GM23338 (cell line): ENCODE results near the gene RSRC1. TPM values are rescaled to one million over a fixed set of nuclear protein-coding genes. Genes with fewer than 3 reads are reported as not detected.

Experiments used
- ATAC-seq: fragments of 200-7000 bp; cut with Tn5 transposase; 3 replicates; pipeline ENCODE4 v1.9.1; 2020
- DNase-seq: peaks from one replicate; pipeline ENCODE4 v3.0.0-alpha.2; 2015; ENCODE audit warnings: low spot score
- H2AFZ ChIP-seq: fragments of 200-600 bp; sonication (generic); 2 replicates; pipeline ENCODE4 v1.8.0; 2016; ENCODE audit warnings: antibody characterized with exemption, mild to moderate bottlenecking, moderate library complexity
- H3F3A ChIP-seq: fragments of 200-600 bp; sonication (generic); replicated peaks from 2 replicates; pipeline ENCODE4 v1.8.0; 2017; ENCODE audit warnings: antibody characterized with exemption, mixed run types, low read depth
- H3K27ac ChIP-seq: fragments of 200-600 bp; sonication (generic); 2 replicates; pipeline ENCODE4 v1.6.1; 2016; ENCODE audit warnings: low read depth
- H3K27me3 ChIP-seq: fragments of 200-600 bp; sonication (generic); 2 replicates; pipeline ENCODE4 v1.8.0; 2016; ENCODE audit warnings: mild to moderate bottlenecking, mixed run types, moderate library complexity; ENCODE audit not compliant: insufficient read depth
- H3K36me3 ChIP-seq: fragments of 200-600 bp; sonication (generic); 2 replicates; pipeline ENCODE4 v1.8.0; 2016; ENCODE audit warnings: mild to moderate bottlenecking; ENCODE audit not compliant: insufficient read depth
- H3K4me1 ChIP-seq: fragments of 200-600 bp; sonication (generic); 2 replicates; pipeline ENCODE4 v1.8.0; 2016; ENCODE audit warnings: mild to moderate bottlenecking, moderate library complexity; ENCODE audit not compliant: insufficient read depth
- H3K4me2 ChIP-seq: fragments of 200-600 bp; sonication (generic); 2 replicates; pipeline ENCODE4 v1.7.1; 2017; ENCODE audit warnings: mixed run types
- H3K4me3 ChIP-seq: fragments of 200-600 bp; sonication (generic); 2 replicates; pipeline ENCODE4 v1.6.1; 2016; ENCODE audit warnings: mixed run types
- H3K79me2 ChIP-seq: fragments of 200-600 bp; sonication (generic); replicated peaks from 2 replicates; pipeline ENCODE4 v1.8.0; 2017; ENCODE audit warnings: mild to moderate bottlenecking; ENCODE audit not compliant: insufficient read depth
- H3K9me2 ChIP-seq: fragments of 200-600 bp; sonication (generic); 2 replicates; pipeline ENCODE4 v1.8.0; 2017; ENCODE audit not compliant: insufficient read depth
- H4K20me1 ChIP-seq: fragments of 200-600 bp; sonication (generic); replicated peaks from 2 replicates; pipeline ENCODE4 v1.8.0; 2017; ENCODE audit warnings: mild to moderate bottlenecking; ENCODE audit not compliant: insufficient read depth
- H3K27ac Mint-ChIP-seq: 2 replicates; pipeline ENCODE4 v1.8.0; 2020; ENCODE audit warnings: inconsistent platforms, mild to moderate bottlenecking, moderate library complexity, mixed read lengths
- H3K27me3 Mint-ChIP-seq: 3 replicates; pipeline ENCODE4 v1.8.0; 2022; ENCODE audit warnings: low read depth, mild to moderate bottlenecking, moderate library complexity, mixed read lengths, inconsistent platforms; ENCODE audit not compliant: insufficient read depth, poor library complexity
- H3K36me3 Mint-ChIP-seq: 3 replicates; pipeline ENCODE4 v1.8.0; 2021; ENCODE audit warnings: low read depth, mild to moderate bottlenecking, inconsistent platforms, moderate library complexity, mixed read lengths
- H3K4me1 Mint-ChIP-seq: 3 replicates; pipeline ENCODE4 v1.8.0; 2020; ENCODE audit warnings: mild to moderate bottlenecking, inconsistent platforms, mixed read lengths
- H3K4me3 Mint-ChIP-seq: 3 replicates; pipeline ENCODE4 v1.8.0; 2021; ENCODE audit warnings: moderate library complexity, mild to moderate bottlenecking, inconsistent platforms, mixed read lengths
- H3K9me3 Mint-ChIP-seq: 3 replicates; pipeline ENCODE4 v1.8.0; 2020; ENCODE audit warnings: moderate library complexity, mild to moderate bottlenecking, inconsistent platforms, mixed read lengths
- CTCF ChIP-seq, 2 experiments: fragments of 200-600 bp in 1 of 2; sonication (generic) in 1 of 2; conservative IDR thresholded peaks; 2 replicates each; pipeline versions ENCODE4 v1.5.1 to v1.6.1; 2016 to 2017; ENCODE audit warnings: antibody characterized with exemption in 2 of 2, low read depth in 2 of 2, mild to moderate bottlenecking in 2 of 2, moderate library complexity in 1 of 2
- EZH2 ChIP-seq: fragments of 200-600 bp; sonication (generic); IDR thresholded peaks from one replicate; pipeline ENCODE4 v1.8.0; 2017; ENCODE audit warnings: antibody characterized with exemption, mild to moderate bottlenecking, low read depth; ENCODE audit not compliant: unreplicated experiment
- EZH2phosphoT487 ChIP-seq: fragments of 200-600 bp; sonication (generic); IDR thresholded peaks from one replicate; pipeline ENCODE4 v1.8.1; 2018; ENCODE audit warnings: antibody characterized with exemption; ENCODE audit not compliant: unreplicated experiment
- JUNB ChIP-seq: IDR thresholded peaks from one replicate; pipeline ENCODE4 v1.6.1; 2016; ENCODE audit warnings: antibody characterized with exemption; ENCODE audit not compliant: unreplicated experiment
- POLR2AphosphoS5 ChIP-seq: IDR thresholded peaks from 2 replicates; pipeline ENCODE4 v1.6.1; 2016; ENCODE audit warnings: antibody characterized with exemption, low read depth
- STAT1 ChIP-seq: IDR thresholded peaks from one replicate; pipeline ENCODE4 v1.6.1; 2016; ENCODE audit warnings: antibody characterized with exemption; ENCODE audit not compliant: unreplicated experiment
- ZNF114 ChIP-seq: fragments of 250-450 bp; sonication (Bioruptor Pico); IDR thresholded peaks from 2 replicates; pipeline ENCODE4 v1.5.0; 2020; ENCODE audit warnings: mild to moderate bottlenecking, moderate library complexity
- polyA plus RNA-seq: library from polyadenylated mRNA; unstranded; fragments of >200 nt; fragmentation: Nextera tagmentation; extraction: Ambion mirVana; gene quantifications from 2 replicates; pipeline ENCODE4 v1.2.1, GENCODE V29; 2016
- total RNA-seq: library from RNA; depleted of rRNA; stranded (reverse); fragments of >200 nt; shearing (Covaris generic); gene quantifications from 2 replicates; pipeline ENCODE4 v1.2.3, GENCODE V29; 2014
- TF ChIP-seq, protein P1 (sequence below): IDR thresholded peaks from one replicate; pipeline ENCODE4 v1.6.1; 2018; ENCODE audit warnings: antibody characterized with exemption; ENCODE audit not compliant: unreplicated experiment
- TF ChIP-seq, protein P2 (sequence below): fragments of 250-450 bp; sonication (Bioruptor Pico); IDR thresholded peaks from 2 replicates; pipeline ENCODE4 v1.5.0; 2020; ENCODE audit warnings: mild to moderate bottlenecking, moderate library complexity

RSRC1 gene
- total and polyA plus RNA-seq, 2 experiments from 2014 or later: 32.5 to 76.8 TPM

DNA sequence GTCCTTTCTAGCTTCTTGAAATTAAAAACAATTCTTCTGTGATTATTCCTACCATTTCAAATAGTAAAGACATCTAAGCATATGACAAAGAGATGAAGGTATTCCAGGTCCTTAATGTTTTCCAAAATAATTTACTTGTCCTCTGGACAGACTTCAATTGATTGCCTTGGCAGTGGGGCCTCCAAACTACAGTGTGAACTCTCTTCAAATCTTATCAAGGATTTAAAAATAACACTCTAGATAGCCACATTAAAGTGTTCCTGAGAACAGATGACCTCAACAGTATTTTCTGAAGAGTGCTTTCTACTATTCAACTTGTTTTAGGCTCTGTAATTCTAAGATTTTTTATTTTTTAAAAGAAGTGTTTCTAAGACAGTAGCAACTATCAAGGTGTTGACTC lies 453.2 kb downstream of the RSRC1 start:
- no peak for DNase-seq
- Mint-ChIP-seq H3K9me3 (peaks cover 4% of the 10 kb centered on the region; the same call in 2 of the 3 replicates), H3K4me1 (no peaks in the 10 kb centered on the region), H3K4me3 (no peak overlapping the region), H3K36me3 (peaks cover 2% of the 10 kb centered on the region; the same call in 1 of the 3 replicates), H3K27ac (no peak overlapping the region), H3K27me3 (no peaks in the 10 kb centered on the region)
- no peak overlapping the region for H3K4me3 ChIP-seq
- ATAC-seq: no peak
- H3K4me1 ChIP-seq: no peaks in the 10 kb centered on the region
- H3K36me3 ChIP-seq: no peaks in the 10 kb centered on the region
- H3K79me2 ChIP-seq: no peaks in the 10 kb centered on the region
- H3K9me2 ChIP-seq: no peaks in the 10 kb centered on the region
- no peaks in the 10 kb centered on the region for H4K20me1 ChIP-seq
- H2AFZ ChIP-seq: no peak overlapping the region
- H3F3A ChIP-seq: no peaks in the 10 kb centered on the region
- H3K27me3 ChIP-seq: no peaks in the 10 kb centered on the region
- H3K4me2 ChIP-seq: no peak overlapping the region
- TF ChIP-seq CTCF (conservative IDR thresholded peaks at IDR 0.05; ENCODE audit: low read depth in 2 of 2) (no peak), EZH2phosphoT487 (no peak), ZNF114 (CRISPR knock-in tag) (no peak), JUNB (no peak), POLR2AphosphoS5 (no peak)
- TF ChIP-seq, protein P1, sequence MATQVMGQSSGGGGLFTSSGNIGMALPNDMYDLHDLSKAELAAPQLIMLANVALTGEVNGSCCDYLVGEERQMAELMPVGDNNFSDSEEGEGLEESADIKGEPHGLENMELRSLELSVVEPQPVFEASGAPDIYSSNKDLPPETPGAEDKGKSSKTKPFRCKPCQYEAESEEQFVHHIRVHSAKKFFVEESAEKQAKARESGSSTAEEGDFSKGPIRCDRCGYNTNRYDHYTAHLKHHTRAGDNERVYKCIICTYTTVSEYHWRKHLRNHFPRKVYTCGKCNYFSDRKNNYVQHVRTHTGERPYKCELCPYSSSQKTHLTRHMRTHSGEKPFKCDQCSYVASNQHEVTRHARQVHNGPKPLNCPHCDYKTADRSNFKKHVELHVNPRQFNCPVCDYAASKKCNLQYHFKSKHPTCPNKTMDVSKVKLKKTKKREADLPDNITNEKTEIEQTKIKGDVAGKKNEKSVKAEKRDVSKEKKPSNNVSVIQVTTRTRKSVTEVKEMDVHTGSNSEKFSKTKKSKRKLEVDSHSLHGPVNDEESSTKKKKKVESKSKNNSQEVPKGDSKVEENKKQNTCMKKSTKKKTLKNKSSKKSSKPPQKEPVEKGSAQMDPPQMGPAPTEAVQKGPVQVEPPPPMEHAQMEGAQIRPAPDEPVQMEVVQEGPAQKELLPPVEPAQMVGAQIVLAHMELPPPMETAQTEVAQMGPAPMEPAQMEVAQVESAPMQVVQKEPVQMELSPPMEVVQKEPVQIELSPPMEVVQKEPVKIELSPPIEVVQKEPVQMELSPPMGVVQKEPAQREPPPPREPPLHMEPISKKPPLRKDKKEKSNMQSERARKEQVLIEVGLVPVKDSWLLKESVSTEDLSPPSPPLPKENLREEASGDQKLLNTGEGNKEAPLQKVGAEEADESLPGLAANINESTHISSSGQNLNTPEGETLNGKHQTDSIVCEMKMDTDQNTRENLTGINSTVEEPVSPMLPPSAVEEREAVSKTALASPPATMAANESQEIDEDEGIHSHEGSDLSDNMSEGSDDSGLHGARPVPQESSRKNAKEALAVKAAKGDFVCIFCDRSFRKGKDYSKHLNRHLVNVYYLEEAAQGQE: no peak
- no peak overlapping the region for H3K27ac ChIP-seq

DNA sequence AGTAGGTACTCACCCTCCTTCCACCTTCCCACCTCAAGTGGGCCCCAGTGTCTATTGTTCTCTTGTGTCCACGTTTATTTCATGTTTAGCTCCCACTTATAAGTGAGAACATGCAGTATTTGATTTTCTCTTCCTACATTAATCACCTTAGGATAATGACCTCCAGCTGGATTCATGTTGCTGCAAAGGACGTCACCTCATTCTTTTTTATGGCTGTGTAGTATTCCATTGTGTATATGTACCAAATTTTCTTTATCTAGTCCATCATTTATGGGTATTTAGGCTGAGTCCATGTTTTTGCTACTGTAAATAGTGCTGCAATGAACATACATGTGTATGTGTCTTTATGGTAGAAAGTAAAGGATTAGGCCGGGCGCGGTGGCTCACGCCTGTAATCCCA lies 455.2 kb downstream of the RSRC1 start:
- ATAC-seq (no peak), DNase-seq (no peak)
- Histone ChIP-seq H3F3A (no peaks in the 10 kb centered on the region), H3K4me1 (no peaks in the 10 kb centered on the region), H3K27me3 (peaks cover 3% of the 10 kb centered on the region), H3K4me2 (no peak overlapping the region), H3K36me3 (no peaks in the 10 kb centered on the region), H3K27ac (no peak overlapping the region), H3K4me3 (no peak overlapping the region), H4K20me1 (no peaks in the 10 kb centered on the region), H2AFZ (no peak overlapping the region), H3K9me2 (no peaks in the 10 kb centered on the region), H3K79me2 (no peaks in the 10 kb centered on the region)
- H3K27ac Mint-ChIP-seq: no peak overlapping the region
- no peak overlapping the region for H3K4me3 Mint-ChIP-seq
- peaks cover 3% of the 10 kb centered on the region for H3K27me3 Mint-ChIP-seq
- H3K36me3 Mint-ChIP-seq: peaks cover 2% of the 10 kb centered on the region; the same call in 1 of the 3 replicates
- TF ChIP-seq ZNF114 (CRISPR knock-in tag) (no peak), EZH2 (no peak), STAT1 (no peak)
- TF ChIP-seq, protein P2, sequence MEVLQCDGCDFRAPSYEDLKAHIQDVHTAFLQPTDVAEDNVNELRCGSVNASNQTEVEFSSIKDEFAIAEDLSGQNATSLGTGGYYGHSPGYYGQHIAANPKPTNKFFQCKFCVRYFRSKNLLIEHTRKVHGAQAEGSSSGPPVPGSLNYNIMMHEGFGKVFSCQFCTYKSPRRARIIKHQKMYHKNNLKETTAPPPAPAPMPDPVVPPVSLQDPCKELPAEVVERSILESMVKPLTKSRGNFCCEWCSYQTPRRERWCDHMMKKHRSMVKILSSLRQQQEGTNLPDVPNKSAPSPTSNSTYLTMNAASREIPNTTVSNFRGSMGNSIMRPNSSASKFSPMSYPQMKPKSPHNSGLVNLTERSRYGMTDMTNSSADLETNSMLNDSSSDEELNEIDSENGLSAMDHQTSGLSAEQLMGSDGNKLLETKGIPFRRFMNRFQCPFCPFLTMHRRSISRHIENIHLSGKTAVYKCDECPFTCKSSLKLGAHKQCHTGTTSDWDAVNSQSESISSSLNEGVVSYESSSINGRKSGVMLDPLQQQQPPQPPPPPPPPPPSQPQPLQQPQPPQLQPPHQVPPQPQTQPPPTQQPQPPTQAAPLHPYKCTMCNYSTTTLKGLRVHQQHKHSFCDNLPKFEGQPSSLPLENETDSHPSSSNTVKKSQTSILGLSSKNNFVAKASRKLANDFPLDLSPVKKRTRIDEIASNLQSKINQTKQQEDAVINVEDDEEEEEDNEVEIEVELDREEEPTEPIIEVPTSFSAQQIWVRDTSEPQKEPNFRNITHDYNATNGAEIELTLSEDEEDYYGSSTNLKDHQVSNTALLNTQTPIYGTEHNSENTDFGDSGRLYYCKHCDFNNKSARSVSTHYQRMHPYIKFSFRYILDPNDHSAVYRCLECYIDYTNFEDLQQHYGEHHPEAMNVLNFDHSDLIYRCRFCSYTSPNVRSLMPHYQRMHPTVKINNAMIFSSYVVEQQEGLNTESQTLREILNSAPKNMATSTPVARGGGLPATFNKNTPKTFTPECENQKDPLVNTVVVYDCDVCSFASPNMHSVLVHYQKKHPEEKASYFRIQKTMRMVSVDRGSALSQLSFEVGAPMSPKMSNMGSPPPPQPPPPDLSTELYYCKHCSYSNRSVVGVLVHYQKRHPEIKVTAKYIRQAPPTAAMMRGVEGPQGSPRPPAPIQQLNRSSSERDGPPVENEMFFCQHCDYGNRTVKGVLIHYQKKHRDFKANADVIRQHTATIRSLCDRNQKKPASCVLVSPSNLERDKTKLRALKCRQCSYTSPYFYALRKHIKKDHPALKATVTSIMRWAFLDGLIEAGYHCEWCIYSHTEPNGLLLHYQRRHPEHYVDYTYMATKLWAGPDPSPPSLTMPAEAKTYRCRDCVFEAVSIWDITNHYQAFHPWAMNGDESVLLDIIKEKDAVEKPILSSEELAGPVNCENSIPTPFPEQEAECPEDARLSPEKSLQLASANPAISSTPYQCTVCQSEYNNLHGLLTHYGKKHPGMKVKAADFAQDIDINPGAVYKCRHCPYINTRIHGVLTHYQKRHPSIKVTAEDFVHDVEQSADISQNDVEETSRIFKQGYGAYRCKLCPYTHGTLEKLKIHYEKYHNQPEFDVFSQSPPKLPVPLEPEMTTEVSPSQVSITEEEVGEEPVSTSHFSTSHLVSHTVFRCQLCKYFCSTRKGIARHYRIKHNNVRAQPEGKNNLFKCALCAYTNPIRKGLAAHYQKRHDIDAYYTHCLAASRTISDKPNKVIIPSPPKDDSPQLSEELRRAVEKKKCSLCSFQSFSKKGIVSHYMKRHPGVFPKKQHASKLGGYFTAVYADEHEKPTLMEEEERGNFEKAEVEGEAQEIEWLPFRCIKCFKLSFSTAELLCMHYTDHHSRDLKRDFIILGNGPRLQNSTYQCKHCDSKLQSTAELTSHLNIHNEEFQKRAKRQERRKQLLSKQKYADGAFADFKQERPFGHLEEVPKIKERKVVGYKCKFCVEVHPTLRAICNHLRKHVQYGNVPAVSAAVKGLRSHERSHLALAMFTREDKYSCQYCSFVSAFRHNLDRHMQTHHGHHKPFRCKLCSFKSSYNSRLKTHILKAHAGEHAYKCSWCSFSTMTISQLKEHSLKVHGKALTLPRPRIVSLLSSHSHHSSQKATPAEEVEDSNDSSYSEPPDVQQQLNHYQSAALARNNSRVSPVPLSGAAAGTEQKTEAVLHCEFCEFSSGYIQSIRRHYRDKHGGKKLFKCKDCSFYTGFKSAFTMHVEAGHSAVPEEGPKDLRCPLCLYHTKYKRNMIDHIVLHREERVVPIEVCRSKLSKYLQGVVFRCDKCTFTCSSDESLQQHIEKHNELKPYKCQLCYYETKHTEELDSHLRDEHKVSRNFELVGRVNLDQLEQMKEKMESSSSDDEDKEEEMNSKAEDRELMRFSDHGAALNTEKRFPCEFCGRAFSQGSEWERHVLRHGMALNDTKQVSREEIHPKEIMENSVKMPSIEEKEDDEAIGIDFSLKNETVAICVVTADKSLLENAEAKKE (CRISPR knock-in tag): no peak
- H3K9me3 Mint-ChIP-seq: peaks cover 4% of the 10 kb centered on the region; the same call in 2 of the 3 replicates
- H3K4me1 Mint-ChIP-seq: no peaks in the 10 kb centered on the region
